SK-N-SH treated with all-trans-retinoic acid at 6 μM for 48 hours (cell line): ENCODE data around the gene TWSG1.

Experiments
- ATAC-seq: fragments of 200-7000 bp; cut with Tn5 transposase; 3 replicates; pipeline ENCODE4 v1.9.1; 2020; ENCODE audit warnings: mild to moderate bottlenecking, moderate library complexity
- ARNTL ChIP-seq: fragments of 450-650 bp; formaldehyde crosslinking; IDR thresholded peaks from 2 replicates; pipeline ENCODE4 v1.5.0; 2020; ENCODE audit warnings: low read depth, mild to moderate bottlenecking, moderate library complexity, borderline replicate concordance
- BACH2 ChIP-seq: fragments of 250-450 bp; sonication (Bioruptor Pico); IDR thresholded peaks from 2 replicates; pipeline ENCODE4 v1.9.0; 2021; ENCODE audit warnings: mild to moderate bottlenecking, borderline replicate concordance
- CSRNP3 ChIP-seq: fragments of 250-450 bp; sonication (Bioruptor Pico); IDR thresholded peaks from 2 replicates; pipeline ENCODE4 v1.5.1; 2021; ENCODE audit warnings: mild to moderate bottlenecking, moderate library complexity
- ESRRG ChIP-seq: fragments of 250-450 bp; sonication (Bioruptor Pico); IDR thresholded peaks from 2 replicates; pipeline ENCODE4 v1.6.1; 2021; ENCODE audit warnings: mild to moderate bottlenecking
- GLIS3 ChIP-seq: fragments of 250-450 bp; sonication (Bioruptor Pico); IDR thresholded peaks from 2 replicates; pipeline ENCODE4 v1.5.0; 2020; ENCODE audit warnings: mild to moderate bottlenecking, moderate library complexity
- OSR1 ChIP-seq: fragments of 250-450 bp; sonication (Bioruptor Pico); IDR thresholded peaks from 2 replicates; pipeline ENCODE4 v1.8.0; 2022; ENCODE audit warnings: moderate library complexity, mild to moderate bottlenecking, inconsistent platforms
- POU6F1 ChIP-seq: fragments of 250-450 bp; sonication (Bioruptor Pico); IDR thresholded peaks from 2 replicates; pipeline ENCODE4 v1.8.0; 2021; ENCODE audit warnings: low read depth, mild to moderate bottlenecking, moderate library complexity, borderline replicate concordance
- PPARA ChIP-seq: fragments of 250-450 bp; sonication (Bioruptor Pico); IDR thresholded peaks from 2 replicates; pipeline ENCODE4 v1.5.0; 2020; ENCODE audit warnings: mild to moderate bottlenecking, borderline replicate concordance
- RARB ChIP-seq: fragments of 250-450 bp; sonication (Bioruptor Pico); IDR thresholded peaks from 2 replicates; pipeline ENCODE4 v1.8.0; 2021; ENCODE audit warnings: mild to moderate bottlenecking, moderate library complexity
- SNAI2 ChIP-seq: fragments of 250-450 bp; sonication (Bioruptor Pico); IDR thresholded peaks from 2 replicates; pipeline ENCODE4 v1.5.0; 2020; ENCODE audit warnings: mild to moderate bottlenecking, moderate library complexity
- TCF4 ChIP-seq: fragments of 250-450 bp; sonication (Bioruptor Pico); IDR thresholded peaks from 2 replicates; pipeline ENCODE4 v1.8.0; 2021; ENCODE audit warnings: mild to moderate bottlenecking, moderate library complexity, borderline replicate concordance
- TOX ChIP-seq: fragments of 250-450 bp; sonication (Bioruptor Pico); IDR thresholded peaks from 2 replicates; pipeline ENCODE4 v1.8.0; 2021; ENCODE audit warnings: mild to moderate bottlenecking, moderate library complexity, borderline replicate concordance
- ZC3H10 ChIP-seq: fragments of 250-450 bp; sonication (Bioruptor Pico); IDR thresholded peaks from 2 replicates; pipeline ENCODE4 v1.5.1; 2021; ENCODE audit warnings: mild to moderate bottlenecking, moderate library complexity
- ZFP3 ChIP-seq: fragments of 250-450 bp; sonication (Bioruptor Pico); IDR thresholded peaks from 2 replicates; pipeline ENCODE4 v1.5.0; 2020; ENCODE audit warnings: mild to moderate bottlenecking, moderate library complexity
- ZFP30 ChIP-seq: fragments of 450-650 bp; formaldehyde crosslinking; IDR thresholded peaks from 2 replicates; pipeline ENCODE4 v1.5.0; 2022; ENCODE audit warnings: mild to moderate bottlenecking, moderate library complexity
- ZNF565 ChIP-seq: fragments of 450-650 bp; formaldehyde crosslinking; conservative IDR thresholded peaks from 2 replicates; pipeline ENCODE4 v1.5.0; 2020; ENCODE audit warnings: low read depth, mild to moderate bottlenecking, moderate library complexity
- ZNF70 ChIP-seq: fragments of 450-650 bp; formaldehyde crosslinking; IDR thresholded peaks from 2 replicates; pipeline ENCODE4 v1.5.0; 2020; ENCODE audit warnings: mild to moderate bottlenecking, moderate library complexity
- ZNF8 ChIP-seq: fragments of 450-650 bp; formaldehyde crosslinking; IDR thresholded peaks from 2 replicates; pipeline ENCODE4 v1.5.0; 2020; ENCODE audit warnings: mild to moderate bottlenecking, moderate library complexity
- TF ChIP-seq, protein P1 (sequence below): fragments of 250-450 bp; sonication (Bioruptor Pico); IDR thresholded peaks from 2 replicates; pipeline ENCODE4 v1.5.0; 2020; ENCODE audit warnings: mild to moderate bottlenecking, moderate library complexity
- TF ChIP-seq, protein P2 (sequence below): fragments of 250-450 bp; sonication (Bioruptor Pico); IDR thresholded peaks from 2 replicates; pipeline ENCODE4 v1.8.0; 2020; ENCODE audit warnings: mild to moderate bottlenecking, moderate library complexity, borderline replicate concordance
- TF ChIP-seq, protein P3 (sequence below): fragments of 250-450 bp; sonication (Bioruptor Pico); IDR thresholded peaks from 2 replicates; pipeline ENCODE4 v1.5.1; 2020; ENCODE audit warnings: low read depth, mild to moderate bottlenecking, moderate library complexity

Gene TWSG1

GRCh38 chr18:9389706-9390105 lies 55.1 kb downstream of the TWSG1 start:
- no peak for TF ChIP-seq GLIS3 (CRISPR knock-in tag)
- TF ChIP-seq ZFP3 (CRISPR knock-in tag), result no peak
- TF ChIP-seq, protein P1, sequence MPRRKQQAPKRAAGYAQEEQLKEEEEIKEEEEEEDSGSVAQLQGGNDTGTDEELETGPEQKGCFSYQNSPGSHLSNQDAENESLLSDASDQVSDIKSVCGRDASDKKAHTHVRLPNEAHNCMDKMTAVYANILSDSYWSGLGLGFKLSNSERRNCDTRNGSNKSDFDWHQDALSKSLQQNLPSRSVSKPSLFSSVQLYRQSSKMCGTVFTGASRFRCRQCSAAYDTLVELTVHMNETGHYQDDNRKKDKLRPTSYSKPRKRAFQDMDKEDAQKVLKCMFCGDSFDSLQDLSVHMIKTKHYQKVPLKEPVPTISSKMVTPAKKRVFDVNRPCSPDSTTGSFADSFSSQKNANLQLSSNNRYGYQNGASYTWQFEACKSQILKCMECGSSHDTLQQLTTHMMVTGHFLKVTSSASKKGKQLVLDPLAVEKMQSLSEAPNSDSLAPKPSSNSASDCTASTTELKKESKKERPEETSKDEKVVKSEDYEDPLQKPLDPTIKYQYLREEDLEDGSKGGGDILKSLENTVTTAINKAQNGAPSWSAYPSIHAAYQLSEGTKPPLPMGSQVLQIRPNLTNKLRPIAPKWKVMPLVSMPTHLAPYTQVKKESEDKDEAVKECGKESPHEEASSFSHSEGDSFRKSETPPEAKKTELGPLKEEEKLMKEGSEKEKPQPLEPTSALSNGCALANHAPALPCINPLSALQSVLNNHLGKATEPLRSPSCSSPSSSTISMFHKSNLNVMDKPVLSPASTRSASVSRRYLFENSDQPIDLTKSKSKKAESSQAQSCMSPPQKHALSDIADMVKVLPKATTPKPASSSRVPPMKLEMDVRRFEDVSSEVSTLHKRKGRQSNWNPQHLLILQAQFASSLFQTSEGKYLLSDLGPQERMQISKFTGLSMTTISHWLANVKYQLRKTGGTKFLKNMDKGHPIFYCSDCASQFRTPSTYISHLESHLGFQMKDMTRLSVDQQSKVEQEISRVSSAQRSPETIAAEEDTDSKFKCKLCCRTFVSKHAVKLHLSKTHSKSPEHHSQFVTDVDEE, result no peak
- TF ChIP-seq TOX (CRISPR knock-in tag), result no peak
- TF ChIP-seq ESRRG (CRISPR knock-in tag), result no peak
- TF ChIP-seq CSRNP3 (CRISPR knock-in tag), result no peak
- TF ChIP-seq ARNTL (CRISPR knock-in tag), result no peak
- no peak for TF ChIP-seq SNAI2 (CRISPR knock-in tag)
- TF ChIP-seq ZNF565, result no peak
- no peak for TF ChIP-seq OSR1 (CRISPR knock-in tag)
- TF ChIP-seq, all 23 proteins: peak for 0
- no peak for ATAC-seq

DNA sequence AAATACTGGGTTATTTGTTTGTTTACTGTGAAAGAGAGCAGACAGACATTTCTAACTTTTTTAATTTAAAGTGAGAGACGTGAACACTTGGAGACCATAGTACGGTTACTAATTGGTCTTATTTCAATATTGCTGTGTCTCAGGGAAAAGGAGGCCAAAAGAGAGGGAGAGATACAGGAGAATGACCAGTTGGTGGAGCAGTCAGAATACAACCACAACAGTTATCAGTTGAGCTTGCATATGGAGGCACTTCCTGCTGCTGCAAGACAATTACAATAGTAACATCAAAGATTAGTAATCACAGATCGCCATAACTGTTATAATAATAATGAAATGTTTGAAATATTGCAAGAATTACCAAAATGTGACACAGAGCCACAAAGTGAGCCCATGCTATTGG lies 58.2 kb downstream of the TWSG1 start:
- ATAC-seq, result no peak
- TF ChIP-seq, protein P1, result no peak
- TF ChIP-seq RARB (CRISPR knock-in tag), result no peak
- no peak for TF ChIP-seq ZNF565
- no peak for TF ChIP-seq ZNF70 (CRISPR knock-in tag)
- TF ChIP-seq ZC3H10 (CRISPR knock-in tag), result no peak
- TF ChIP-seq, protein P2, sequence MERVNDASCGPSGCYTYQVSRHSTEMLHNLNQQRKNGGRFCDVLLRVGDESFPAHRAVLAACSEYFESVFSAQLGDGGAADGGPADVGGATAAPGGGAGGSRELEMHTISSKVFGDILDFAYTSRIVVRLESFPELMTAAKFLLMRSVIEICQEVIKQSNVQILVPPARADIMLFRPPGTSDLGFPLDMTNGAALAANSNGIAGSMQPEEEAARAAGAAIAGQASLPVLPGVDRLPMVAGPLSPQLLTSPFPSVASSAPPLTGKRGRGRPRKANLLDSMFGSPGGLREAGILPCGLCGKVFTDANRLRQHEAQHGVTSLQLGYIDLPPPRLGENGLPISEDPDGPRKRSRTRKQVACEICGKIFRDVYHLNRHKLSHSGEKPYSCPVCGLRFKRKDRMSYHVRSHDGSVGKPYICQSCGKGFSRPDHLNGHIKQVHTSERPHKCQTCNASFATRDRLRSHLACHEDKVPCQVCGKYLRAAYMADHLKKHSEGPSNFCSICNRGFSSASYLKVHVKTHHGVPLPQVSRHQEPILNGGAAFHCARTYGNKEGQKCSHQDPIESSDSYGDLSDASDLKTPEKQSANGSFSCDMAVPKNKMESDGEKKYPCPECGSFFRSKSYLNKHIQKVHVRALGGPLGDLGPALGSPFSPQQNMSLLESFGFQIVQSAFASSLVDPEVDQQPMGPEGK (CRISPR knock-in tag), result no peak
- no peak for TF ChIP-seq TOX (CRISPR knock-in tag)
- TF ChIP-seq, protein P3, sequence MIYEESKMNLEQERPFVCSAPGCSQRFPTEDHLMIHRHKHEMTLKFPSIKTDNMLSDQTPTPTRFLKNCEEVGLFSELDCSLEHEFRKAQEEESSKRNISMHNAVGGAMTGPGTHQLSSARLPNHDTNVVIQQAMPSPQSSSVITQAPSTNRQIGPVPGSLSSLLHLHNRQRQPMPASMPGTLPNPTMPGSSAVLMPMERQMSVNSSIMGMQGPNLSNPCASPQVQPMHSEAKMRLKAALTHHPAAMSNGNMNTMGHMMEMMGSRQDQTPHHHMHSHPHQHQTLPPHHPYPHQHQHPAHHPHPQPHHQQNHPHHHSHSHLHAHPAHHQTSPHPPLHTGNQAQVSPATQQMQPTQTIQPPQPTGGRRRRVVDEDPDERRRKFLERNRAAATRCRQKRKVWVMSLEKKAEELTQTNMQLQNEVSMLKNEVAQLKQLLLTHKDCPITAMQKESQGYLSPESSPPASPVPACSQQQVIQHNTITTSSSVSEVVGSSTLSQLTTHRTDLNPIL (CRISPR knock-in tag), result no peak
- TF ChIP-seq ESRRG (CRISPR knock-in tag), result no peak
- TF ChIP-seq POU6F1 (CRISPR knock-in tag), result no peak
- no peak for TF ChIP-seq PPARA (CRISPR knock-in tag)
- no peak for TF ChIP-seq TCF4 (CRISPR knock-in tag)
- TF ChIP-seq ZNF8 (CRISPR knock-in tag), result no peak
- TF ChIP-seq ZFP3 (CRISPR knock-in tag), result no peak
- no peak for TF ChIP-seq BACH2 (CRISPR knock-in tag)
- no peak for TF ChIP-seq ZFP30 (CRISPR knock-in tag)
- TF ChIP-seq OSR1 (CRISPR knock-in tag), result no peak
- TF ChIP-seq, all 23 proteins: peak for 0
